NCI-H2081 (cell line): ENCODE measurements around the gene RABGAP1.

ENCODE experiments used
- DNase-seq, 2 experiments: peaks; one replicate each; lab custom pipeline; 2025; lab: John Stamatoyannopoulos, UW

Gene RABGAP1

GRCh38 chr9:123008909-123009308 is 68.1 kb downstream of the RABGAP1 start:
- DNase-seq: no peak

GRCh38 chr9:123011380-123011779 is 70.6 kb downstream of the RABGAP1 start:
- DNase-seq: no peak

GRCh38 chr9:123011878-123012528 is 71.2 kb downstream of the RABGAP1 start:
- no peak for DNase-seq

GRCh38 chr9:123016631-123017030 is 75.8 kb downstream of the RABGAP1 start:
- no peak for DNase-seq

GRCh38 chr9:123020796-123021195 is 80.0 kb downstream of the RABGAP1 start:
- no peak for DNase-seq

GRCh38 chr9:123026425-123026824 is 85.6 kb downstream of the RABGAP1 start:
- DNase-seq: no peak

- DNase-seq: no peak
Observed at GRCh38 chr9:123027517-123027916, 86.7 kb downstream of the RABGAP1 start.

- no peak for DNase-seq
Observed at GRCh38 chr9:123028136-123028535, 87.3 kb downstream of the RABGAP1 start.

- DNase-seq: no peak
Observed at GRCh38 chr9:123028973-123029372, 88.2 kb downstream of the RABGAP1 start.

- no peak for DNase-seq
Observed at GRCh38 chr9:123031963-123032362, 91.1 kb downstream of the RABGAP1 start.

- no peak for DNase-seq
Observed at GRCh38 chr9:123033352-123033751, 92.5 kb downstream of the RABGAP1 start, which contains the start of gene GPR21. Gene GPR21, plus strand, starts transcription at chr9:123033667. Its CDS starts 900 bp downstream, at chr9:123034567.

GRCh38 chr9:123033864-123034601 is 93.2 kb downstream of the RABGAP1 start:
- DNase-seq: no peak

- no peak for DNase-seq
Observed at GRCh38 chr9:123034881-123035510, 94.2 kb downstream of the RABGAP1 start.

GRCh38 chr9:123035791-123036190 is 95.0 kb downstream of the RABGAP1 start:
- no peak for DNase-seq

- no peak for DNase-seq
Observed at GRCh38 chr9:123036893-123037545, 96.2 kb downstream of the RABGAP1 start.

- no peak for DNase-seq
Observed at GRCh38 chr9:123039617-123040219, 98.9 kb downstream of the RABGAP1 start.

GRCh38 chr9:123040801-123041200 is 100.0 kb downstream of the RABGAP1 start:
- no peak for DNase-seq

- no peak for DNase-seq
Observed at GRCh38 chr9:123041489-123041888, 100.7 kb downstream of the RABGAP1 start.

- DNase-seq: no peak
Observed at GRCh38 chr9:123043081-123043939, 102.5 kb downstream of the RABGAP1 start.

- no peak for DNase-seq
Observed at GRCh38 chr9:123044586-123044985, 103.8 kb downstream of the RABGAP1 start.
